ENCODE results near the gene SHISA9.

GRCh38 chr16:13244770-13245169, 343.4 kb downstream of the SHISA9 start:
- TF ChIP-seq YY1 (IDR thresholded peaks at IDR 0.05; ENCODE audit: insufficient read depth, insufficient read length) (no peak), ZNF274 (IDR thresholded peaks at IDR 0.05; ENCODE audit: low read depth, low read length) (no peak)
